A549 (cell line): Measurements from ENCODE around the gene CNTNAP2. TPM values are rescaled to one million over a fixed set of nuclear protein-coding genes. Genes with fewer than 3 reads are reported as not detected.

Source experiments
- ATAC-seq, 2 experiments: fragments of 200-7000 bp in 1 of 2; fragments of >200 bp in 1 of 2; cut with Nextera tagmentation in 1 of 2; cut with Tn5 transposase in 1 of 2; 3 replicates each; pipeline versions ENCODE4 v1.8.0 to v1.9.1; 2018 to 2020; ENCODE audit warnings: mild to moderate bottlenecking in 1 of 2, moderate library complexity in 1 of 2
- CTCF ChIA-PET: fragments of 300-600 bp; sonication (Branson Sonifier 250); formaldehyde crosslinking; extraction: SDS; loops from one replicate; lab custom pipeline; 2021; ENCODE audit warnings: antibody characterized with exemption, inconsistent platforms; lab: Yijun Ruan, JAX
- POLR2A ChIA-PET: fragments of 350-600 bp; formaldehyde crosslinking; extraction: SDS; loops from one replicate; lab custom pipeline; 2021; ENCODE audit warnings: antibody characterized with exemption, inconsistent platforms; lab: Yijun Ruan, JAX
- DNase-seq, 2 experiments: peaks; one replicate each; pipeline versions ENCODE4 v3.0.0 to v3.0.0-alpha.2; 2011 to 2016; ENCODE audit warnings: low read depth in 1 of 2, low spot score in 1 of 2
- FAIRE-seq: peaks from 2 replicates; lab custom pipeline; 2011; peaks lifted over from hg19 to GRCh38; lab: Jason Lieb, UNC
- H3K27ac ChIP-seq, 2 experiments: fragments of >200 bp; sonication (Bioruptor Twin); formaldehyde crosslinking; 3 replicates each; pipeline ENCODE4 v1.5.1; 2016 to 2017
- H3K4me1 ChIP-seq: fragments of >200 bp; sonication (Bioruptor Twin); formaldehyde crosslinking; 3 replicates; pipeline ENCODE4 v1.6.1; 2016
- H3K4me2 ChIP-seq: fragments of >200 bp; sonication (Bioruptor Twin); formaldehyde crosslinking; 3 replicates; pipeline ENCODE4 v1.6.1; 2016
- H3K4me3 ChIP-seq: fragments of >200 bp; sonication (Bioruptor Twin); formaldehyde crosslinking; 3 replicates; pipeline ENCODE4 v1.5.1; 2016
- H3K9me3 ChIP-seq: fragments of >200 bp; sonication (Bioruptor Twin); formaldehyde crosslinking; 3 replicates; pipeline ENCODE4 v1.6.1; 2016
- BCL3 ChIP-seq: fragments of >200 bp; sonication (Bioruptor Twin); formaldehyde crosslinking; IDR thresholded peaks from 3 replicates; pipeline ENCODE4 v1.6.1; 2016
- CEBPB ChIP-seq, 2 experiments: fragments of >200 bp in 1 of 2; sonication (Bioruptor Twin) in 1 of 2; formaldehyde crosslinking in 1 of 2; IDR thresholded peaks; 2 replicates each; pipeline ENCODE4 v1.6.1; 2012 to 2016
- ELK1 ChIP-seq: fragments of 150-350 bp; IDR thresholded peaks from 2 replicates; pipeline ENCODE4 v1.6.1; 2014; ENCODE audit warnings: low read depth, mild to moderate bottlenecking, low read length
- FOSB ChIP-seq: fragments of 250-450 bp; sonication (Bioruptor Pico); IDR thresholded peaks from 2 replicates; pipeline ENCODE4 v1.5.0; 2020; ENCODE audit warnings: mild to moderate bottlenecking, moderate library complexity
- FOSL2 ChIP-seq, 2 experiments: fragments of 450-650 bp in 1 of 2; fragments of >200 bp in 1 of 2; sonication (Bioruptor Twin) in 1 of 2; formaldehyde crosslinking; IDR thresholded peaks; 2 replicates each; pipeline versions ENCODE4 v1.5.0 to v1.6.1; 2016 to 2020; ENCODE audit warnings: mild to moderate bottlenecking in 1 of 2, moderate library complexity in 1 of 2
- GATA3 ChIP-seq: IDR thresholded peaks from 2 replicates; pipeline ENCODE4 v1.6.1; 2012; ENCODE audit warnings: borderline replicate concordance
- HEYL ChIP-seq: fragments of 250-450 bp; sonication (Bioruptor Pico); IDR thresholded peaks from 2 replicates; pipeline ENCODE4 v1.8.0; 2021; ENCODE audit warnings: mild to moderate bottlenecking, moderate library complexity
- HOXA7 ChIP-seq: fragments of 250-450 bp; sonication (Bioruptor Pico); IDR thresholded peaks from 2 replicates; pipeline ENCODE4 v1.5.0; 2020; ENCODE audit warnings: mild to moderate bottlenecking, moderate library complexity
- HOXB13 ChIP-seq: fragments of 250-450 bp; sonication (Bioruptor Pico); IDR thresholded peaks from 2 replicates; pipeline ENCODE4 v1.5.0; 2020; ENCODE audit warnings: low read depth, mild to moderate bottlenecking, moderate library complexity
- JUNB ChIP-seq: fragments of >200 bp; sonication (Bioruptor Twin); formaldehyde crosslinking; IDR thresholded peaks from 2 replicates; pipeline ENCODE4 v1.6.1; 2016
- MAFK ChIP-seq: fragments of 450-650 bp; IDR thresholded peaks from 2 replicates; pipeline ENCODE4 v1.6.1; 2014; ENCODE audit not compliant: partially characterized antibody
- NR3C1 ChIP-seq: fragments of >200 bp; sonication (Bioruptor Twin); formaldehyde crosslinking; IDR thresholded peaks from 3 replicates; pipeline ENCODE4 v1.6.1; 2017
- PHF8 ChIP-seq: fragments of 200-600 bp; sonication (generic); IDR thresholded peaks from 2 replicates; pipeline ENCODE4 v1.6.1; 2016; ENCODE audit warnings: low read depth, mild to moderate bottlenecking, antibody characterized with exemption, moderate library complexity, borderline replicate concordance
- POLR2AphosphoS2 ChIP-seq: conservative IDR thresholded peaks from 2 replicates; pipeline ENCODE4 v1.6.1; 2012; ENCODE audit warnings: low read length, improper control_type of control experiment, inconsistent platforms
- RAD21 ChIP-seq, 2 experiments: fragments of >200 bp in 1 of 2; sonication (Bioruptor Twin) in 1 of 2; formaldehyde crosslinking in 1 of 2; IDR thresholded peaks in 1 of 2; conservative IDR thresholded peaks in 1 of 2; 2 replicates in 1 of 2; 3 replicates in 1 of 2; pipeline ENCODE4 v1.6.1; 2012 to 2018; ENCODE audit warnings: inconsistent platforms in 1 of 2
- RCOR1 ChIP-seq: fragments of 150-350 bp; IDR thresholded peaks from 2 replicates; pipeline ENCODE4 v1.6.1; 2014; ENCODE audit warnings: antibody characterized with exemption, low read length, low read depth
- REST ChIP-seq: fragments of 200-600 bp; sonication (generic); IDR thresholded peaks from 2 replicates; pipeline ENCODE4 v1.6.1; 2016; ENCODE audit warnings: antibody characterized with exemption, mild to moderate bottlenecking, moderate library complexity
- RFX5 ChIP-seq: fragments of 450-650 bp; IDR thresholded peaks from 2 replicates; pipeline ENCODE4 v1.7.1; 2014; ENCODE audit warnings: antibody characterized with exemption, mild to moderate bottlenecking, moderate library complexity
- SMC3 ChIP-seq: fragments of >200 bp; sonication (Bioruptor Twin); formaldehyde crosslinking; IDR thresholded peaks from 3 replicates; pipeline ENCODE4 v1.6.1; 2018; ENCODE audit warnings: inconsistent platforms
- SREBF2 ChIP-seq: fragments of 450-650 bp; IDR thresholded peaks from 2 replicates; pipeline ENCODE4 v1.6.1; 2014; ENCODE audit warnings: mild to moderate bottlenecking, moderate library complexity
- ZC3H11A ChIP-seq: fragments of 450-650 bp; IDR thresholded peaks from 2 replicates; pipeline ENCODE4 v1.6.1; 2014; ENCODE audit warnings: antibody characterized with exemption, mild to moderate bottlenecking
- ZSCAN20 ChIP-seq: fragments of 250-450 bp; sonication (Bioruptor Pico); IDR thresholded peaks from 2 replicates; pipeline ENCODE4 v1.8.0; 2022; ENCODE audit warnings: mild to moderate bottlenecking, moderate library complexity
- WGBS: methylation state at CpG from one replicate; pipeline ENCODE4 v1.1.6; 2017; ENCODE audit errors: missing lambda C conversion rate; 5-methylcytosine and 5-hydroxymethylcytosine counted together
- polyA plus RNA-seq, 4 experiments: library from polyadenylated mRNA; depleted of rRNA in 3 of 4; stranded (reverse); fragments of >200 nt; fragmentation: RNase III in 1 of 4; extraction: RNeasy Plus Mini Kit Qiagen cat#74134 plus additional on column Dnase treatment in 1 of 4; gene quantifications; 2 replicates in 3 of 4; 3 replicates in 1 of 4; pipeline ENCODE4 v1.2.3, GENCODE V29; 2011 to 2017
- TF ChIP-seq, protein P1 (sequence below): fragments of >200 bp; sonication (Bioruptor Twin); formaldehyde crosslinking; IDR thresholded peaks from 3 replicates; pipeline ENCODE4 v1.5.1; 2016
- TF ChIP-seq, protein P2 (sequence below): IDR thresholded peaks from 2 replicates; pipeline ENCODE4 v1.6.1; 2012
- TF ChIP-seq, protein P3 (sequence below): fragments of >200 bp; sonication (Bioruptor Twin); formaldehyde crosslinking; IDR thresholded peaks from 2 replicates; pipeline ENCODE4 v1.6.1; 2016
- TF ChIP-seq, protein P4 (sequence below): fragments of 450-650 bp; IDR thresholded peaks from 2 replicates; pipeline ENCODE4 v1.6.1; 2014; ENCODE audit warnings: antibody characterized with exemption

CNTNAP2 gene
- polyA plus RNA-seq, 2 of the 4 experiments (the other 2 are of a cell fraction) = 0.05 to 0.13 TPM

DNA sequence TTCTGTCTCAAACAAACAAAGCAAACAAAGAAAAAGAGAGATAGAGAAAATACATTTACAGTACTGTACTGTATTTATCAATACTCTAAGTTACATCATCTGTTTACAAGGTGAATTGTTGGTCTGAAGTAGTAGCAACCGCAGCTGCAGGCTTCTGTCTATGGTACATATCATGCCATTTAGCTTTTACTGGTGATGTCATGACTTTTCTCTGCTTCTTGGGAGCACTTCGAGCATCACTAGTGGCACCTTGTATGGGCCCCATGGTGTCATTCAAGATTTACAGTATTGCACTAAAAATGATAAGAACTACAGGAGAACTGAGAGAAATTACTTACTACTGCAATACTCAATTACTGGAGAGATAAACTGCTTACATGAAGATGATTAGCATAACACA, 826.9 kb downstream of the CNTNAP2 start:
- no peaks in the 10 kb centered on the region for H3K4me1 ChIP-seq
- 8% methylated on average over 2 of the region's 2 CpGs for WGBS
- peaks cover 3% of the 10 kb centered on the region; the same call in 1 of the 3 replicates for H3K9me3 ChIP-seq
- DNase-seq = no peak
- no peak overlapping the region for H3K4me3 ChIP-seq
- ChIA-PET CTCF (no interaction called here), POLR2A (no interaction called here)
- no peak for FAIRE-seq
- no peak for ATAC-seq
- TF ChIP-seq HOXB13 (CRISPR knock-in tag) = no peak
- TF ChIP-seq ZSCAN20 (CRISPR knock-in tag) = no peak
- TF ChIP-seq ZC3H11A = no peak
- no peak for TF ChIP-seq RAD21 (conservative IDR thresholded peaks at IDR 0.05 in 1 of 2, IDR thresholded peaks at IDR 0.05 in 1 of 2)
- TF ChIP-seq HOXA7 (CRISPR knock-in tag) = no peak
- TF ChIP-seq JUNB = no peak
- no peak for TF ChIP-seq POLR2AphosphoS2
- no peak for TF ChIP-seq CEBPB (IDR thresholded peaks at IDR 0.05)
- TF ChIP-seq RFX5 = no peak
- TF ChIP-seq, protein P1, sequence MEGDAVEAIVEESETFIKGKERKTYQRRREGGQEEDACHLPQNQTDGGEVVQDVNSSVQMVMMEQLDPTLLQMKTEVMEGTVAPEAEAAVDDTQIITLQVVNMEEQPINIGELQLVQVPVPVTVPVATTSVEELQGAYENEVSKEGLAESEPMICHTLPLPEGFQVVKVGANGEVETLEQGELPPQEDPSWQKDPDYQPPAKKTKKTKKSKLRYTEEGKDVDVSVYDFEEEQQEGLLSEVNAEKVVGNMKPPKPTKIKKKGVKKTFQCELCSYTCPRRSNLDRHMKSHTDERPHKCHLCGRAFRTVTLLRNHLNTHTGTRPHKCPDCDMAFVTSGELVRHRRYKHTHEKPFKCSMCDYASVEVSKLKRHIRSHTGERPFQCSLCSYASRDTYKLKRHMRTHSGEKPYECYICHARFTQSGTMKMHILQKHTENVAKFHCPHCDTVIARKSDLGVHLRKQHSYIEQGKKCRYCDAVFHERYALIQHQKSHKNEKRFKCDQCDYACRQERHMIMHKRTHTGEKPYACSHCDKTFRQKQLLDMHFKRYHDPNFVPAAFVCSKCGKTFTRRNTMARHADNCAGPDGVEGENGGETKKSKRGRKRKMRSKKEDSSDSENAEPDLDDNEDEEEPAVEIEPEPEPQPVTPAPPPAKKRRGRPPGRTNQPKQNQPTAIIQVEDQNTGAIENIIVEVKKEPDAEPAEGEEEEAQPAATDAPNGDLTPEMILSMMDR = no peak
- TF ChIP-seq GATA3 = no peak
- TF ChIP-seq, all 56 proteins: peak for 0
- no peak overlapping the region for H3K4me2 ChIP-seq
- no peak overlapping the region for H3K27ac ChIP-seq

GRCh38 chr7:146948703-146949102, 832.1 kb downstream of the CNTNAP2 start:
- CTCF ChIA-PET = no interaction called here
- no peaks in the 10 kb centered on the region for H3K4me1 ChIP-seq
- H3K4me2 ChIP-seq = no peak overlapping the region
- H3K4me3 ChIP-seq = no peak overlapping the region
- H3K9me3 ChIP-seq = no peaks in the 10 kb centered on the region
- H3K27ac ChIP-seq = no peak overlapping the region
- 0% methylated on average over 1 of the region's 1 CpG for WGBS
- POLR2A ChIA-PET = no interaction called here
- no peak for DNase-seq
- no peak for FAIRE-seq
- no peak for ATAC-seq
- no peak for TF ChIP-seq SREBF2
- TF ChIP-seq PHF8 = no peak
- TF ChIP-seq HEYL (CRISPR knock-in tag) = no peak
- no peak for TF ChIP-seq RAD21 (conservative IDR thresholded peaks at IDR 0.05 in 1 of 2, IDR thresholded peaks at IDR 0.05 in 1 of 2)
- TF ChIP-seq ELK1 = no peak
- no peak for TF ChIP-seq HOXA7 (CRISPR knock-in tag)
- TF ChIP-seq BCL3 = no peak
- TF ChIP-seq SMC3 = no peak
- no peak for TF ChIP-seq MAFK
- TF ChIP-seq, protein P2, sequence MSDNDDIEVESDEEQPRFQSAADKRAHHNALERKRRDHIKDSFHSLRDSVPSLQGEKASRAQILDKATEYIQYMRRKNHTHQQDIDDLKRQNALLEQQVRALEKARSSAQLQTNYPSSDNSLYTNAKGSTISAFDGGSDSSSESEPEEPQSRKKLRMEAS = no peak
- no peak for TF ChIP-seq REST
- TF ChIP-seq FOSB = no peak
- TF ChIP-seq, protein P1 = no peak
- TF ChIP-seq, protein P3, sequence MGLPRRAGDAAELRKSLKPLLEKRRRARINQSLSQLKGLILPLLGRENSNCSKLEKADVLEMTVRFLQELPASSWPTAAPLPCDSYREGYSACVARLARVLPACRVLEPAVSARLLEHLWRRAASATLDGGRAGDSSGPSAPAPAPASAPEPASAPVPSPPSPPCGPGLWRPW = no peak
- TF ChIP-seq RCOR1 = no peak
- TF ChIP-seq, protein P4, sequence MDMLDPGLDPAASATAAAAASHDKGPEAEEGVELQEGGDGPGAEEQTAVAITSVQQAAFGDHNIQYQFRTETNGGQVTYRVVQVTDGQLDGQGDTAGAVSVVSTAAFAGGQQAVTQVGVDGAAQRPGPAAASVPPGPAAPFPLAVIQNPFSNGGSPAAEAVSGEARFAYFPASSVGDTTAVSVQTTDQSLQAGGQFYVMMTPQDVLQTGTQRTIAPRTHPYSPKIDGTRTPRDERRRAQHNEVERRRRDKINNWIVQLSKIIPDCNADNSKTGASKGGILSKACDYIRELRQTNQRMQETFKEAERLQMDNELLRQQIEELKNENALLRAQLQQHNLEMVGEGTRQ = no peak
- TF ChIP-seq FOSL2 (IDR thresholded peaks at IDR 0.05) = no peak
- no peak for TF ChIP-seq FOSL2 (CRISPR knock-in tag; IDR thresholded peaks at IDR 0.05)
- no peak for TF ChIP-seq NR3C1
